Measurements from ENCODE around the gene ADAM12. TPM values are rescaled to one million over a fixed set of nuclear protein-coding genes. Genes with fewer than 3 reads are reported as not detected.

The ADAM12 gene
- polyA plus RNA-seq, 1 donor = 2.2 TPM

DNA sequence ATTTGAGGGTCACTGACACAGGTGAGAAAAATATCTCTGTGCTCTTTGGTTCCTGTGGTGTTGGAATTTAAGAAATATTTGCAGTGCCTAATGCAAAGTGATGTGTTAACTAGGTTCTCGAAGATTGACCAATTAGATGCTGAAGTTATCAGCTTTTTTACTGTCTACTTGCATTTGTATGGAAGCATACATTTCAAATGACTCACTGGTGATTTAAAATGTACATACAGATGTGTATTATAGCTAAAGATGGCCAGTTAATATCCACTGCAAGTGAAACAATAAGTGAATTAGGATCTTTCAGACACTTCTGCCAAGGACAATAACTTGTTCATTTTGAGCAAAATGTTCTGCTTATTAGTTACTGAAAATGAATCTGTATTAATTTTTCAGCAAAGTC is 287.0 kb downstream of the ADAM12 start:
- no peak for DNase-seq
- no peak overlapping the region for H3K27ac ChIP-seq (ENCODE audit: low read length)
- H3K4me3 ChIP-seq (ENCODE audit: low read length) = no peak overlapping the region
- no peaks in the 10 kb centered on the region for H3K27me3 ChIP-seq (ENCODE audit: control insufficient read depth, insufficient read depth, low read length)
- no peaks in the 10 kb centered on the region for H3K36me3 ChIP-seq (ENCODE audit: control insufficient read depth, insufficient read depth, low read length)
- no peaks in the 10 kb centered on the region for H3K9me3 ChIP-seq (ENCODE audit: control insufficient read depth, low read depth, low read length)
- H3K4me1 ChIP-seq (ENCODE audit: control insufficient read depth, insufficient read depth, low read length) = no peaks in the 10 kb centered on the region
- no CpG with 5 or more reads among the region's 1 CpG for WGBS (ENCODE audit: insufficient coverage, low lambda C conversion rate)

GRCh38 chr10:126099366-126099765 is 288.9 kb downstream of the ADAM12 start:
- no peak for DNase-seq
- Histone ChIP-seq H3K4me1 (ENCODE audit: control insufficient read depth, insufficient read depth, low read length) (no peaks in the 10 kb centered on the region), H3K27me3 (ENCODE audit: control insufficient read depth, insufficient read depth, low read length) (no peaks in the 10 kb centered on the region), H3K4me3 (ENCODE audit: low read length) (no peak overlapping the region), H3K36me3 (ENCODE audit: control insufficient read depth, insufficient read depth, low read length) (no peaks in the 10 kb centered on the region), H3K27ac (ENCODE audit: low read length) (no peak overlapping the region), H3K9me3 (ENCODE audit: control insufficient read depth, low read depth, low read length) (no peaks in the 10 kb centered on the region)
- WGBS (ENCODE audit: insufficient coverage, low lambda C conversion rate) = 80% methylated on average over 1 of the region's 3 CpGs

GRCh38 chr10:126098226-126098581 is 290.1 kb downstream of the ADAM12 start:
- no peak overlapping the region for H3K4me3 ChIP-seq (ENCODE audit: low read length)
- no peak overlapping the region for H3K27ac ChIP-seq (ENCODE audit: low read length)
- WGBS (ENCODE audit: insufficient coverage, low lambda C conversion rate) = 100% methylated on average over 1 of the region's 3 CpGs

DNA sequence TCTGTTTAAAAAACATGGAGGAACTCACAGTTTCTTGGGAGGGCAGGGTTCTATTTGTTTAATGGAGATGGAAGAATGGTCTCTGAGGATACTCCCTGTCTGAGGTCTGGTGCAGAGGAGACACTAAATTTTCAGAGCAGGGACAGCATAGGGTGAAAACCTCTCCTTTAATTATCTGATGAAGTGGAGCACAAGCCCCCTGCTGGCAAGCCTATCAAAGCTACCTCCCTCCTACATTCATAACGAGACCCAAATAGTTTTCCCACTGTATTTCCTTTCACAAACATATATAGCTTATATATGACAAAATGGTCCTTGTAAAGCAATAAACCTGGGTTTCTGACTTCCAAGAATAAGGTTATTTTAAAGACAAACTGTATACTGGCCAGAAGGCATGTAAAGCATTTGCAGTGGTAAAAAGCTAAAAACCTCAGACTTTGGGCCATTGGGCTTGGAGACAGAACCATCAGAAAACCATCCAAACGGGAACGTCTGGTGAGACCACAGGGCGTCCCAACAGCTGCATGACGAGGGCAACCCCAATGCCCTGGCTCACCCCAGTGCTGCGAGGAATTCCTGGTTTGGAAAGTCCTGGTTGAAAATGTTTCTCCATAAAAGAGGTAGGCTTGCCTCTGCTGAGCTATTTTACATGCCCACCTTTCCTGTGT is 290.6 kb downstream of the ADAM12 start:
- DNase-seq = no peak
- Histone ChIP-seq H3K4me3 (ENCODE audit: low read length) (no peak overlapping the region), H3K4me1 (ENCODE audit: control insufficient read depth, insufficient read depth, low read length) (no peaks in the 10 kb centered on the region), H3K27ac (ENCODE audit: low read length) (no peak overlapping the region), H3K9me3 (ENCODE audit: control insufficient read depth, low read depth, low read length) (no peaks in the 10 kb centered on the region), H3K36me3 (ENCODE audit: control insufficient read depth, insufficient read depth, low read length) (no peaks in the 10 kb centered on the region), H3K27me3 (ENCODE audit: control insufficient read depth, insufficient read depth, low read length) (no peaks in the 10 kb centered on the region)
- no CpG with 5 or more reads among the region's 6 CpGs for WGBS (ENCODE audit: insufficient coverage, low lambda C conversion rate)

More at GRCh38 chr10:126098226-126098581, 290.1 kb downstream of the ADAM12 start:
- Histone ChIP-seq H3K4me1 (ENCODE audit: control insufficient read depth, insufficient read depth, low read length) (no peaks in the 10 kb centered on the region), H3K27me3 (ENCODE audit: control insufficient read depth, insufficient read depth, low read length) (no peaks in the 10 kb centered on the region), H3K36me3 (ENCODE audit: control insufficient read depth, insufficient read depth, low read length) (no peaks in the 10 kb centered on the region), H3K9me3 (ENCODE audit: control insufficient read depth, low read depth, low read length) (no peaks in the 10 kb centered on the region)
- no peak for DNase-seq

GRCh38 chr10:126094537-126094936 is 293.7 kb downstream of the ADAM12 start:
- no peak for DNase-seq
- Histone ChIP-seq H3K36me3 (ENCODE audit: control insufficient read depth, insufficient read depth, low read length) (no peaks in the 10 kb centered on the region), H3K27ac (ENCODE audit: low read length) (no peak overlapping the region), H3K4me3 (ENCODE audit: low read length) (no peak overlapping the region), H3K4me1 (ENCODE audit: control insufficient read depth, insufficient read depth, low read length) (no peaks in the 10 kb centered on the region), H3K27me3 (ENCODE audit: control insufficient read depth, insufficient read depth, low read length) (no peaks in the 10 kb centered on the region), H3K9me3 (ENCODE audit: control insufficient read depth, low read depth, low read length) (no peaks in the 10 kb centered on the region)
- no CpG with 5 or more reads among the region's 5 CpGs for WGBS (ENCODE audit: insufficient coverage, low lambda C conversion rate)

DNA sequence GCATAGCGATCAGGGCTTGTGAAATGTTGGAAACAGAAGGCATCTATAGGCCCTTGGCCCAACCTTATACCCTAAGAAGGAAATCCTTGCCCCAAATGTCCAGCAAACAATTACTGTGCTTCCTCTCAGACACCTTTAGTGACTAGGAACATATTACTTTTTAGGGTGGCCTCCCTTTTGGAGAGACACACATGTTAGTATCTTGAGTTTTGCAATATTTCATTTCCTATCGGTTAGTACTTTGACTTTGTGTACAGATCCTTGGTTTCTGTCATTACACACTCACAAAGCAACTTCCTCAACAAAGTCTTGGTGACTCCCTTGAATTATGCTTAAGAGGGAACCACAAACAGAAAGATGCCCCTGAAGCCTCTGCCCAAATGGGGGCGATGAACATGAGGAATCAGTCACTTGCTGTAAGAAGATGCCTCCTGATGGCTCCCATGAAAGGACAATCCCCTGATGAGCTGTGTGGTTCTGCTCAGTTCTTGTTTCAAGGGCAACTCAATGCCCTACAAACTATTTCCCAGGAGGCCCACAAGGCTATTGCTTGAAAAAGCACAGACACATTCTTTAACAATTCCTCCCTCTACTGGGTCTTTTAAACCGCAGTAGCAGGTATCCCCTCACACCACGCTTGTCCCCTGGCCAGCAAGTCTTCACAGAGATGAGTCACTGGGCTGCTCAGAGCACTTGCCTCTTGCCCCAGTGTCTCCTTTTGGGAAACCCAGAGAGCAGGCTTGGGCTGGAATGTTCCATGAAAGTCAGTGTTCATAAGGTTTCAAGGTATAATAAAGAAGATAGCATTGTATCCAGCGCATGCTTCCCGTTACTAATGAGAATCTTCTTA is 295.7 kb downstream of the ADAM12 start:
- Histone ChIP-seq H3K9me3 (ENCODE audit: control insufficient read depth, low read depth, low read length) (no peaks in the 10 kb centered on the region), H3K4me3 (ENCODE audit: low read length) (no peak overlapping the region), H3K36me3 (ENCODE audit: control insufficient read depth, insufficient read depth, low read length) (no peaks in the 10 kb centered on the region), H3K4me1 (ENCODE audit: control insufficient read depth, insufficient read depth, low read length) (no peaks in the 10 kb centered on the region), H3K27me3 (ENCODE audit: control insufficient read depth, insufficient read depth, low read length) (no peaks in the 10 kb centered on the region), H3K27ac (ENCODE audit: low read length) (no peak overlapping the region)
- DNase-seq = no peak
- 100% methylated on average over 2 of the region's 7 CpGs for WGBS (ENCODE audit: insufficient coverage, low lambda C conversion rate)

- Histone ChIP-seq H3K9me3 (ENCODE audit: control insufficient read depth, low read depth, low read length) (no peaks in the 10 kb centered on the region), H3K36me3 (ENCODE audit: control insufficient read depth, insufficient read depth, low read length) (no peaks in the 10 kb centered on the region), H3K27ac (ENCODE audit: low read length) (no peak overlapping the region), H3K4me3 (ENCODE audit: low read length) (no peak overlapping the region), H3K4me1 (ENCODE audit: control insufficient read depth, insufficient read depth, low read length) (no peaks in the 10 kb centered on the region), H3K27me3 (ENCODE audit: control insufficient read depth, insufficient read depth, low read length) (no peaks in the 10 kb centered on the region)
- DNase-seq = no peak
- WGBS (ENCODE audit: insufficient coverage, low lambda C conversion rate) = no CpG with 5 or more reads among the region's 10 CpGs
Measured at GRCh38 chr10:126090911-126091728, 297.2 kb downstream of the ADAM12 start.

GRCh38 chr10:126090443-126090842 is 297.8 kb downstream of the ADAM12 start:
- H3K4me1 ChIP-seq (ENCODE audit: control insufficient read depth, insufficient read depth, low read length) = no peaks in the 10 kb centered on the region

GRCh38 chr10:126087796-126088505 is 300.3 kb downstream of the ADAM12 start:
- no peak overlapping the region for H3K4me3 ChIP-seq (ENCODE audit: low read length)
- WGBS (ENCODE audit: insufficient coverage, low lambda C conversion rate) = 20% methylated on average over 2 of the region's 11 CpGs
- H3K9me3 ChIP-seq (ENCODE audit: control insufficient read depth, low read depth, low read length) = no peaks in the 10 kb centered on the region

More at GRCh38 chr10:126090443-126090842, 297.8 kb downstream of the ADAM12 start:
- DNase-seq = no peak
- no peaks in the 10 kb centered on the region for H3K36me3 ChIP-seq (ENCODE audit: control insufficient read depth, insufficient read depth, low read length)
- WGBS (ENCODE audit: insufficient coverage, low lambda C conversion rate) = no CpG with 5 or more reads among the region's 1 CpG
- no peaks in the 10 kb centered on the region for H3K27me3 ChIP-seq (ENCODE audit: control insufficient read depth, insufficient read depth, low read length)
- H3K4me3 ChIP-seq (ENCODE audit: low read length) = no peak overlapping the region
- H3K9me3 ChIP-seq (ENCODE audit: control insufficient read depth, low read depth, low read length) = no peaks in the 10 kb centered on the region
- H3K27ac ChIP-seq (ENCODE audit: low read length) = no peak overlapping the region

More at GRCh38 chr10:126087796-126088505, 300.3 kb downstream of the ADAM12 start:
- no peak overlapping the region for H3K27ac ChIP-seq (ENCODE audit: low read length)
- DNase-seq = no peak
- no peaks in the 10 kb centered on the region for H3K4me1 ChIP-seq (ENCODE audit: control insufficient read depth, insufficient read depth, low read length)
- H3K27me3 ChIP-seq (ENCODE audit: control insufficient read depth, insufficient read depth, low read length) = no peaks in the 10 kb centered on the region
- H3K36me3 ChIP-seq (ENCODE audit: control insufficient read depth, insufficient read depth, low read length) = no peaks in the 10 kb centered on the region
